Midbrain (tissue), 1 donor: Measurements from ENCODE around the gene L3MBTL4.
"Not testable (repeated sequence)": the region's sequence is repeated elsewhere in the genome, so short reads cannot be mapped to it uniquely, and the experiment has no call there.

Experiments used
- DNase-seq: peaks from one replicate; lab custom pipeline; 2025; lab: John Stamatoyannopoulos, UW

Gene L3MBTL4

DNA sequence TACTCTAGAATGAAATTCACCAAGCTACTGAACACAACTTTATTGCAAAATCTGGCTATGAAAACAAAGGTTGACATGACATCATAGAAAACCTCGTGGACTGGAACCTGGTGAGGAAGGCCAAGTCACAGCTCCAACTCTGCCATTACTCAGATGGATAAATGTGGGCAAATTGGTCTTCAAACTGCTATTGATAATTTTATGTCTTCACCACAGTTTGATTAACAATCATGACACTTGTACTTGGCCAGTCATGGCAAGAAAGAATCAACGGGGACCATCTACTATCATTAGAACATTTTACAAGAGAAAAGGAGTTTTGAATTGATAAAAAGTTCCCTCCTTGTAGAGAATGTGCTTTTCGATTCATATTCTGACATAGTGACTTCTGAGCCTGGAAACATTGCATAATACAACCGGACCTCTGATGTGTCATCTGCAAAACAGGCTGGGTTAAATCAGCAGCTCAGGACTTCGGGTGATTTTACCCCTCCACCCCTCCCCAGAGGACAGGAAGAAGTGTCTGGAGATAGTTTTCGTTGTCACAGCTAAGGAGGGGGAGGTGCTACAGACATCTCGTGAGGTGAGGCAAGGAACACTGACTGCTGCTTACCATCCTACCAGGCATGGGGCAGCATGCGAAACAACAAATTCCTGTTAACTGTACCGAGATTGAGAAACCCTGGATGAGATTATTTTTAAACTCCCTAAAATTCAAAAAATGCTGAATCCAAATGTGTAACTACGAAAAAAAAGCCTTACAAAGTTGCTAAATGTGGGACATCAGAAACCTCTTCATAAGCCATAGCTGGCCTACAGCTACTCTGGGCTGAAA, 8.4 kb downstream of the L3MBTL4 start:
- DNase-seq, result no peak

DNA sequence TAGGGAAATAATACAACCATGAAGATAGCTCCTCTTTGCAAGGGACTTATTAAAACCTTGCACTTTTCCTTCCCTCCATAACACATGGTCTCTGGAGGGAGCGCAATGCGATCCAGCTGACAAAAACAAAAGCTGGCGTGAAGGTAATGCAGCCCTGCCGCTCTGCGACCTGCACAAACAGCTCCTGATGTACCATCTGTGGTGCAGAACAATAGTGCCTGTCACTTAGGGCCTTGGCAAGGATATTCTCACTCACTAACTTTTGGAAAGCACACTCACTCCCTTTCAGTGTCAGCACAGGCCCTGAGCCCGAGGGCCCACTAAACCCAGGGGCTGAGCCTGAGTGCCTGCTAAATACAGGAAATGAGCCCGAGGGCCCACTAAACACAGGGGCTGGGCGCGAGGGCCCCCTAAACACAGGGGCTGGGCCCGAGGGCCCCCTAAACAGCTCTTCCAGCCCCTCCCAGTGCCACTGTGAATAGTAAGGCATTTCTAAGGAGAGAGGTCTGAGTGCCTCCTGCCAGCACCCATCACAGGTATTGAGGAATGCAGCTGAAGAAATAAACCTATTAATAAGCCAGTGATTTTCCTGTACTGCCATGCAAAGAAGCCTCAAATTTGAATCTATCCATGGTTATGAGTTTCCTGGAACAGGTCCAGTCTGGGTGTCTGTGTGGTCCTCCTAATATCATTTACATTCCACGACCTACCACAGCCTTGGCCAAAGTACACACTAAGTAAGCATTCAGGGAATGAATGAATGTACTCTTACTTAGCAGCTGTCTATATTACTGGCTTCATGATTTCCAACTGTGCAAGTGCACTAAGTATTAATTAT, 9.3 kb downstream of the L3MBTL4 start:
- no peak for DNase-seq

DNA sequence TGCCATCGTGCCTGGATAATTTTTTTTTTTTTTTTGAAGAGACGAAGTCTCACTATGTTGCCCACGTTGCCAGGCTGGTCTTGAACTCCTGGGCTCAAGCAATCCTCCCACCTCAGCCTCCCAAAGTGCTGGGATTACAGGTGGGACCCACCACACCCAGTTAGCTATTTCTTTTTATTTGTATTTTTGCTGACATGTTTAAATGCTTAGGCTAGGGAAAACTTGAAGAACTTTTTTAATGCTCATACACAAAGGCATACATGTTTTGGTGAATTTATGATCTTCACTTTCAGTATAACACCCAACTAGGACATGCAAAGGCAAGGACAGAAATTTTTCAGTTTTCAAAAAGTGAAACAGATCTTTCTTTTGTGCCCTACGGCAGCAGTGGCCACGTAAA, 9.9 kb downstream of the L3MBTL4 start:
- no peak for DNase-seq

- no peak for DNase-seq
These were observed 13.0 kb downstream of the L3MBTL4 start for GRCh38 chr18:6401687-6402086.

GRCh38 chr18:6399776-6400175, 14.9 kb downstream of the L3MBTL4 start:
- DNase-seq, result no peak

GRCh38 chr18:6397931-6398566, 16.7 kb downstream of the L3MBTL4 start:
- DNase-seq, result no peak

- no peak for DNase-seq
These were observed 17.9 kb downstream of the L3MBTL4 start for GRCh38 chr18:6396847-6397246.

DNA sequence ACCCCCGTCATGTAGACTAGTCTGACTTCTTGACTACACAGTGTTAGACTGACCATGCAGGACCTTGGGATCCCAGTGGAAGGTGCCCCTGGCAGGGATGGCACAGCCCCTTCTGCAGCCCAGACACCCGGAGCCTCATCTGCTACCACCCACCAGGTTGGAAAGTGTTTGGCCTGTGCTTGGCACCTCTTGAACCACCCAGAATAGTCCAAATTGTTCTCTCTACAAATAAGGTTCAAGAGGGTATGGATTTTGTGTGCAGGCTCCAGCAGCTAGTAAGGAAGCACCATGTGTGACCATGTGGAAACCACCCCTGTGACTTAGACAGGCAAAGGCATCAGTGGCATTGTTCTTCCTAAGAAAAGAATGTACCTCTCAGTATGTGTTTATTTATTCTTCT, 18.4 kb downstream of the L3MBTL4 start:
- DNase-seq, result no peak

DNA sequence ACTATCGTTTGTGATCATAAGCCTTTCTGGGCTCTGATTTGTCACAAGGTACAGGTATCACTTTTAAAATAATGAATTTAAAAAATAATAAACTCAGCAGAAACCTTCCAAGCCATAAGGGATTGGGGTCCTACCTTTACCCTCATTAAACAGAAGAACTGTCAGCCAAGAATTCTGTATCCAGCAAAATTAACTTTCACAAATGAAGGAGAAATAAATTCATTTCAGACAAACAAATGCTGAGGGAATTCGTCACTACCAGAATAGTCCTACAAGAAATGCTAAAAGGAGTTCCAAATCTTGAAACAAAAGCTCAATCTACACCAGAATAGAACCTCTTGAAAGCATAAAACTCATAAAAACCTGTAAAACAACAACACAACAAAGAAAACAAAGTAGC, 25.7 kb downstream of the L3MBTL4 start:
- DNase-seq, result no peak

DNA sequence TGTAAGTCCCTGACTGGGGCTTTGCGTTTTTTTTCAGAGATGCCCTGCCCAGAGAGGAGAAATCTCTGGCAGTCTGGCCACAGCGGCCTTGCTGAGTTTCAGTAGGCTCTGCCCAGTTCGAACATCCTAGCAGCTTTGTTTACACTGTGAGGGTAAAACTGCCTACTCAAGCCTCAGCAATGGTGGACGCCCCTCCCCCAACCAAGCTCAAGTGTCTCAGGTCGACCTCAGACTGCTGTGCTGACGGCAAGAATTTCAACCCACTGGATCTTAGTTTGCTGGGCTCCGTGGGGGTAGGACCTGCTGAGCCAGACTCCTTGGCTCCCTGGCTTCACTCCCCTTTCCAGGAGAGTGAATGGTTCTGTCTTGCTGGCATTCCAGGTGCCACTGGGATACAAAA, 31.7 kb downstream of the L3MBTL4 start:
- DNase-seq, result no peak

- DNase-seq, result not testable (repeated sequence)
These were observed 37.2 kb downstream of the L3MBTL4 start for GRCh38 chr18:6377473-6377872.

DNA sequence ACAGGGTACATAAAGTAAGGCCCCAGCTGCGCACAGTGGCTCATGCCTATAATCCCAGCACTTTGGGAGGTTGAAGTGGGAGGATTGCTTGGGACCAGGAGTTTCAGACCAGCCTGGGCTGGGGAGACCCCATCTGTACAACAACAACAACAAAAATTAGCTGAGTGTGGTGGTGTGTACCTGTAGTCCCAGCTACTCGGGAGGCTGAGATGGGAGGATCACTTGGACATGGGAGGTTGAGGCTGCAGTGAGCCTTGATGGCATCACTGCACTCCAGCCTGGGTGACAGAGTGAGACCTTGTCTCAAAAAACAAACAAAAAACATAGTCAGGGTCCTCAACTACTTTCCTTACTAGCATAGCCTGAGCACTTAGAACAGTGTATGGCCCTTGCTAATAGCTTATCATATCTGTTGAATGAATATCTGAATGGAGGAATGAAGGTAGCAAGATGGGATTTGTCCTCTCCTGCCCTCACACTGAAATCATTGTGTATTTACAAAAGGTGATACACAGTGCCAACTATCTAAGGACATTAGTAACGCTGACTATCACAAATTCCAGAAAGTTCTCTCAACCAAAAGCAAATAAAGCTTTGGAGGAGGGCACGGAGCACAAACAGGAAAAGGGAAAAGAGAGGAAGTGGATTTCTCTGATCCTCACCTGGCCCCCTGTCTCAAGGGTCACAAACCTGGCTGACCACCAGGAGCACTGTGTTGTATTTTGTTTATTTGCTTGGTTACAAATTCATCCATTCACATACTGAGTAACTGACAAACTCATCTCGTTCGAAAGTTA, 38.1 kb downstream of the L3MBTL4 start:
- no peak for DNase-seq

DNA sequence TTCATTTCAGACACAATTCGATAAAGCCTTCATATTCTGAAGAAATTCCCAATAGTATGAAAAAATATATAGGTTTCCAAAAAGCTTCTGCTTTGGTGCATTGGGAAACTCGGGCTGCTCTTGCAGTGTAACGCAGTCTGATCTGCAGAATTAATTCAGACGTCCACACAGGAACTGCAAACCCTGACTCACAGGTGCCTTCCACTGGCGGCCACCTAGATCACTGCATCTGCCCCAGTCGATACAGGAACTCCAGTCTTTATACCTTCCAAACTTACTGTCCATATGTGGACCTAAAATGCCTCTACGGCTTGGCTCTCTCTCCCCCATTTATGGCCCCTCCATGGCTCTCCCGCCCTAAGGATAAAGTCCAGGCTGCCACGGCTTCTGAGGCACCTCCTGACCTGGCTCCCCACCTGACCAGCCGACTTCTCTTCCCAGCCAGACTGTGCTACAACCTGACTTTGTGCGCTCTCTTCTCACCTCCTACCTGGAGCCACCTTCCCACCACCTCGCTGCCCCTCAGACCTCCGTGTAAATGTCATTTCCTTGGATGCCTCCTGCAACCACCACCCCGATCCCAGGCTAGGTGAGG, 39.7 kb downstream of the L3MBTL4 start:
- no peak for DNase-seq

- no peak for DNase-seq
These were observed 40.4 kb downstream of the L3MBTL4 start for GRCh38 chr18:6374340-6374739.

GRCh38 chr18:6373187-6373586, 41.5 kb downstream of the L3MBTL4 start:
- DNase-seq, result no peak

GRCh38 chr18:6370886-6371635, 43.6 kb downstream of the L3MBTL4 start:
- no peak for DNase-seq

GRCh38 chr18:6370410-6370809, 44.3 kb downstream of the L3MBTL4 start:
- DNase-seq, result no peak

DNA sequence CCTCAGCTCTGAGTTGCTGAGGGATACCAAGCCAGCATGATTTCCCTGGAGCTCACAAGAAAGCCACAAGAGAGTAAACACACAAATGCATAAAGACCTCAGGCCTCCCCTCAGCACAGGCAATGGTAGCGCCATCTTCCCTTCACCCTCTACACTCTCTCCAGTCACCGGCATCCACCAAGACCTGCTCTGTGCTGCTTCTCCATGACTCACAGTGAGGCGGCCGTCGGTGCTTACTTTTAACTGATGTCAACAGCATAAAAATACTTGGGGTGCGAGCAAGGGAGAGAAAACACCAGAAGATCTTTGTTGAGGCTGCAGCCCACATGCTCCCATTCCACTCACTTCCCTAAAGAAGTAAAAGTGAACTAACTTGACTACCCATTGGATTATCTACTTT, 46.7 kb downstream of the L3MBTL4 start:
- DNase-seq, result no peak

DNA sequence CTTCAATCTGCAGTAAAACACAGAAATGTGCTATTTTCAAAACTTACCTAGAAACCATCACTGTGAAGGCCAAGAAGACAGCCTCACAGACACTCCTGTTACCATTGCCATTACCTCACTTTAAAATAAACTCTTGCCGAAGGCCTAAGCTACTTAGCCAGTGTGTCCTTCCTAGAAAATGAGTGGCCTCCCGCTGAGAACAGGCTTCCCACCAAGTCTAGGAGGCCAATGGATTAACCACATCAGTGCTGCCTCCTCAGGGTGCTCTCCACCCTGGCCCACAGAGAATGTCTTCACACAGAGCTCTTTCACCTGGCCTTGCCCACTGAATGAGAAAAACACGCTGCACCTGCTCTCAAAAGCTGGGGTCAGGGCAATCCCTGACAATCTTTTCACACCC, 47.5 kb downstream of the L3MBTL4 start:
- no peak for DNase-seq

DNA sequence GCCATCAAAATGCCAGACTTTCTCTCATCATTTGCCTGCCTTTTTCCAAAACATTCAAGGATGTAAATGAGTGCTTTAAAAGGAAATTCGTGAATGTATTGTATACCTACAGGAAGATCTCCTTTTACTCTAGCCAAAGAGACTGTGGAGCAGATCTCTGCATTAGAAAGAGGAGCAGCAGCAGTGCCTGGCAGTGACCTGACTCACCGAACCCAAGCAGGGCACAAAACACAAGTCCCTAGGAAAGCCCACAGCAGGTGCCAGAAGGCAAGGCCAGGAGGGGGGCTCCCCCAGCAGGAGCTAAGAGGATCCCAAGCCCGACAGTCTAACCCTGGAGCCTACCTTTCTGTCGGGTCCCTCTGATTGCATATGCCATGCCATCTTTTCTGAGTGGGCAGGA, 47.9 kb downstream of the L3MBTL4 start:
- no peak for DNase-seq

DNA sequence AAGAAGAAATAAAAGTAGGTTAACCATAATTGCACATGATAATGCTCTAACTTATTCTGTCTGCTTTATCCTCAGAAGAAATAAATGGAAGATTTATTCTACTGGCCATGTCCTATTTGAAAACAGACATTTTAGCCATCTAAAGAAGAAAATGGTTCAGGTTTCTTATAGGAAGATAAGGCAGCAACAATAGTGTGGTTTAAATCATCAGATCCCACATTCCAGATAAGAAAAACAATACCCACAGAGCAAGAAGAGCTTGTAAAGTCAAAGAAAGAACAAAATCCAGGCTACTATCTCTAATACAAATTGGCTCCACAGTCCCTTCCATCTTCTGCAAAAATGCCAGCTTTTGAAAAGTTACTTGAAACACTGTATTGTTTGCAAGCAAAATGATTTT, 49.3 kb downstream of the L3MBTL4 start:
- DNase-seq, result no peak
